ENCODE results near the gene CORO1C. TPM values are rescaled to one million over a fixed set of nuclear protein-coding genes. Genes with fewer than 3 reads are reported as not detected.
"Not testable (repeated sequence)": the region's sequence is repeated elsewhere in the genome, so short reads cannot be mapped to it uniquely, and the experiment has no call there.

The CORO1C gene
- total RNA-seq, 1 donor, result 99.1 TPM

DNA sequence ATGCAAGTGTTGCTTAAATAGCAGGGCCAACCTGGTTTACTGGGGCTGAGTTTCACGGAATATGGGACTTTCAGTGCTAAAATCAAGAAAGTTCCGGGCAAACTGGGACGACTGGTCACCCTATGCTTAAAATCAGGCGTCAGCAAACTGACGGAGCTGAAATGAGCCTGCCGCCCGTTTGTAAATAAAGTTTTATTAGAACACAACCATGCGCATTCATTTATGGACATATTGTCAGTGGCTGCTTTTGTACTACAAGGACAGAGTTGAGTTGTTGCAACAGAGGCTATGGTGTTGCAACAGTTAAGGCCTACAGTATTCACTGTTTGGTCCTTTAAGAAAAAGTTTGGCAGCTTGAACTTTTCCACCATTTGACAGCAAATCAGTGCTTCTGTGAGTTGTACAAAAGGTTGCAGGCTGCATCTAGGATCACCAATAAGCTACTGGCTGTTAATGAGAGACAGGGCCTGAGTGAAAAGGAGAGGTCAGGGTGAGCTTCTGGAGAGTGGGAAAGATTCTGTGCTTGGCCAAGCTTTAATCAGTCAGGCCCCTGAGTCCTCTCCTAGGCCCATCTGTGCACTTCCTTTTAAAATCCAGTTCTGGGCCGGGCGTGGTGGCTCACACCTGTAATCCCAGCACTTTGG is 111.0 kb downstream of the CORO1C start:
- DNase-seq (ENCODE audit: low read depth in 2 of 3, low spot score in 2 of 3), result no peak

DNA sequence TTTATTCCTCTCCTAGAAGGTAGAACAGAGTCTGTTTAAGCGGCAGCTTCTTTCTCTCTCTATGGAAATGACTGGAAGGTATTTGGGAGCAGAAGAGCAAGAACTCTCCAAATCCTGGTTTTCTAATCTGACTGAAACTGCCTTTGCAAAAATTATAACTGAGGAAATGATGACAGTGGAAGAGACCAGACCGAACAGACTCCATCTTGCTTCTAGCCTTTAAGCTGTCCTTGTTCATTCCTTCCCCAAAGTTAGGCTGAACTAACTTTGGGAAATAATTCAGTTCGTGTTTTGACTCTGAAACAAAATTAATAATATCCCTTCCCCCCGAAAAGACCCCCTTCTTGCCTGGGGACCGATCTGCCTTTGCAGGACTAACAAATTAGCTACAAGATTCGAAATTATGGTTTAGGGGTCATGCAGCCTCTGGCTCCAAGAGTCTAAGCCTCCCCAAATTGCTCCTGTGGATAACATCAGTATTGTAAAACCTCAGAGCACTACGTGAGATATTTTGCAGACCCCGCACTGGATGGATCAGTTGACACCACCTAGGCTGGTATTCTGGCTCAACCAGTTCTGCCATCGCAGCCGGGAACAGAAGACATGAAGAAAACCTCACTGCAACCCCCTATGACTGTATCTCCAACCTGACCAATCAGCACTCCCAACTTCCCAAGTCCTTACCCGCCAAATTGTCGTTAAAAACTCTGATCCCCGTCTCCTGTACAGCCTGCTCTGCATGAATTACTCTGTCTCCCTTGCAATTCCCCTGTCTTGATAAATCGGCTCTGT is 111.8 kb downstream of the CORO1C start:
- no peak for DNase-seq (ENCODE audit: low read depth in 2 of 3, low spot score in 2 of 3)

GRCh38 chr12:108618953-108619274 is 112.4 kb downstream of the CORO1C start:
- DNase-seq (ENCODE audit: low read depth in 2 of 3, low spot score in 2 of 3), result not testable (repeated sequence)

DNA sequence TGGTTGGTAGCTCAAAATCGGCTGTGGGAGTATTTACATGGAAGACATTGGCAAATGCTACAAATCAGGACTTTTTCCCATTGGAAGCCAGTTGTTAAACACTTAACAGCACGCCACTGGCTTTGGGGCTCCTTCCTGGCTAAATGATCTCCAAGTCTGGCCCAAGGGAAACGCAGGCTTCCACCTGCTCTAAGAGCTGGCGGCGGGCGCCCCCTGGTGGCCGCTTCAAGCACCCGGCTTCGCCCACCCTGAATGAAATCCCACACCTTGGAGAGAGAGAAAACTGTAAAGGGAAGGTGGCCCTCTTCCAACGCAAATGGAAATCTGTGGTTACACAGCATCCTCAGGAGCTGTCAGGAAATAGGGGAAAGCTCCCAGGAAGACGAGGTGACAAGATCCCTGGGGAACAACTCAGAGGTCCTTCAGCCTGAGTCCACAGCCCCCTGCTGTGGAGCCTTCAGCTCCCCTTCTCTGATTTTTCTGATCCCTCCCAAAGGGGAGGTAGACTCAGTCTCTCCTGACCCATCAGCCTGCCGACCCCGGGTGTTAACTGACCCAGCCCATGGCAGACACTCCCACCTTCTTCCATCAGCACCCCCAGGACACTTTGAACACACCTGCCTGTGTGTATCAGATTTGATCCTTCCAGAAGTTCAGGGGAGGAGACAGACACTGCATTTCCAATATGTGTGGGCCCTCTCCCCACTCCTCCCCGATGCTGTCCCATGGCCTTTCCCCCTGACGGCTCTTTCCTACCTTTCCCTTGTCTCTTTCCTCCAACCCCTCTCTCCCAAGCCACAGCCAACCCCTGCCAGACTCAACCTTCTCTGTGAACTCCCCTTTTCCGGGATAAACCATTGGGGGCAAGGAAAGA is 113.0 kb downstream of the CORO1C start:
- peak; percentile 73 to 81 (median 76) for DNase-seq (ENCODE audit: low read depth in 2 of 3, low spot score in 2 of 3)

DNA sequence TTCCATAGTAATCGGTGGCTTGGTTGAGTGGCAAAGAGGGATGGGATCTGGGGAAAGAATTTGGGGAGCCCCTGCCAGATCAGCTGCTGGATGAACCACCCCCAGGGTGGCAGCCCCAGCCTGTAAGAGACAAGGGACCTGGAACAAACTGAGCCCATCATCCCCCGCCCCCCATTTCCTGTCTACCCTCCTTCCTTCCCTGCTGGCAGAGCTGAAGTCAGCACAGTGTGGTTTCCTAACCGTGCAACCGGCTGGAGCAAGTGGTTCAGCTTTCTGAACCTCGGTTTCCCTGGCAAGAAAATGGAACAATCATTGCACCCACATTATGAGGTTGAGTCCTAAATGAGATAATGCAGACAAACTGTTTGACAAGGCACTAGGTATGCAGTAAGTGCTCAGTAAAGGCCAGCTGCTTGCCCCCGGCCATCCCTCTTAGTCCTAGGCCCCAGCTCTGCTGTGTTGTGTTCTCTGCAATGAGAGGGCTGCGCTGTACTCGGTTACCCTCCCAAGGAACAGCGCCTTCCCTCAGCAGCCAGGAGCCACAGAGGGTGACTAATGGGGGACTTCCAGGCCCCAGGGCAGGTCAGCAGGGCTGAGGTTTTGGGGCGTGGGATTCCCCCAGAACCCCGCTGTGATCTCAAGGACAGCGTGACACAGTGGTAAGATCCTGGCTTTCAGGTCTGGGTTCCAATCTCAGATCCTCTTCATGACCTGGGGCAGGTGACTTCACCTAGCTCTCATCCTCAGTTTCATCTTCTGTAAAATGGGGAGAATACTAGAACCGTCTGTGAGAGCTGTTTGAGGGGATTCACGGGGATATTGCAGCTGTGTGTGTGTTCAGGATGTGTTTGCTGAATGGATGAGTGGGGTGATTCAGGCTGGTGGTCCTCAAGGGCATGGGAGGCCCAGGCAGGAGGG is 114.1 kb downstream of the CORO1C start:
- peak; percentile 54 to 82 (median 63) for DNase-seq (ENCODE audit: low read depth in 2 of 3, low spot score in 2 of 3)

DNA sequence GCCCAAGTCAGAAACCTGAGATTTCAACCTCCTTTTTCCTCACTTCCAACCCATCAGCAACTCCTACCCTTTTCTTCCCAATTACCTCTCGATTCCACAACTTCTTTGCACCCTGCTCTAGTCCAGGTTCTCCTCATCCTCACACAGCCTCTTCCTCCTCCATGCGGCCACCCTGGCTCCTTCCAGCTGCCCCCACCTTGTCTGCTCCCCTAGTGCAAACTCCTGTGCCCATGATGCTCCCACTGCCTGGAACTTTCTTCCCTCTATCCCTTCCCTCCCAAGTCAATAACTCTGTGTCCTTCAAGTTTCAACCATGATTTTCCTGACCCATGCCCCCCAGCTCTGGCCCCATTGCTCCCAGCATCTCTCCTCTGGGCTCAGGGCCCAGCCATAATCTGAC is 115.0 kb downstream of the CORO1C start:
- no peak for DNase-seq (ENCODE audit: low read depth in 2 of 3, low spot score in 2 of 3)

- DNase-seq (ENCODE audit: low read depth in 2 of 3, low spot score in 2 of 3), result no peak
These were observed 115.4 kb downstream of the CORO1C start for GRCh38 chr12:108615918-108616317.

- no peak for DNase-seq (ENCODE audit: low read depth in 2 of 3, low spot score in 2 of 3)
These were observed 116.7 kb downstream of the CORO1C start for GRCh38 chr12:108614639-108615038.

- DNase-seq (ENCODE audit: low read depth in 2 of 3, low spot score in 2 of 3), result no peak
These were observed 117.3 kb downstream of the CORO1C start for GRCh38 chr12:108614041-108614440.

DNA sequence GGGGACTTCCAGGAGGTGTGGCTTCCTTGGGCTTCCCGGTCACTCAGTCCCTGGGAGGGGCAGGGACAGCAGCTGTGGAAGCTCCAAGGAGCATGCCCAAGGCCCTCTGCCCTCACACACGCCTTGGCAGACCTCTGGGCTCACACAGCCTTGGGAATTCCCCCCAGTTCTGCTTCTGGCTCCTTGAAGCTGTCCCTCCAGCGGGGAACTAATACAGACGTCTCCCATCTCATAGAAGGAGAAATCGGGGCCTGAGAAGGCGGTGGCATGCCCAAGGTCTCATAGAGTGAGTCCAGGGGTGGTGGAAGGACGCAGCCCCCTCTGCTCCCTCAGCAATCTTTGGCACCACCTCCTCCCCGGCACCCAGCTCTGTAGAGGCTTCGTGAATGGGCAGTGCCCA is 117.8 kb downstream of the CORO1C start:
- no peak for DNase-seq (ENCODE audit: low read depth in 2 of 3, low spot score in 2 of 3)

- DNase-seq (ENCODE audit: low read depth in 2 of 3, low spot score in 2 of 3), result no peak
These were observed 118.5 kb downstream of the CORO1C start for GRCh38 chr12:108612788-108613282.

GRCh38 chr12:108611884-108612415 is 119.4 kb downstream of the CORO1C start:
- peak in 1 of 3 donors; percentile 74 for DNase-seq (ENCODE audit: low read depth in 2 of 3, low spot score in 2 of 3)

GRCh38 chr12:108610856-108611605 is 120.3 kb downstream of the CORO1C start:
- no peak for DNase-seq (ENCODE audit: low read depth in 2 of 3, low spot score in 2 of 3)

GRCh38 chr12:108610336-108610815 is 120.9 kb downstream of the CORO1C start:
- DNase-seq (ENCODE audit: low read depth in 2 of 3, low spot score in 2 of 3), result no peak

- DNase-seq (ENCODE audit: low read depth in 2 of 3, low spot score in 2 of 3), result peak in 1 of 3 donors; percentile 80
These were observed 121.6 kb downstream of the CORO1C start for GRCh38 chr12:108609537-108610335.

- DNase-seq (ENCODE audit: low read depth in 2 of 3, low spot score in 2 of 3), result no peak
These were observed 122.7 kb downstream of the CORO1C start for GRCh38 chr12:108608616-108609015.

DNA sequence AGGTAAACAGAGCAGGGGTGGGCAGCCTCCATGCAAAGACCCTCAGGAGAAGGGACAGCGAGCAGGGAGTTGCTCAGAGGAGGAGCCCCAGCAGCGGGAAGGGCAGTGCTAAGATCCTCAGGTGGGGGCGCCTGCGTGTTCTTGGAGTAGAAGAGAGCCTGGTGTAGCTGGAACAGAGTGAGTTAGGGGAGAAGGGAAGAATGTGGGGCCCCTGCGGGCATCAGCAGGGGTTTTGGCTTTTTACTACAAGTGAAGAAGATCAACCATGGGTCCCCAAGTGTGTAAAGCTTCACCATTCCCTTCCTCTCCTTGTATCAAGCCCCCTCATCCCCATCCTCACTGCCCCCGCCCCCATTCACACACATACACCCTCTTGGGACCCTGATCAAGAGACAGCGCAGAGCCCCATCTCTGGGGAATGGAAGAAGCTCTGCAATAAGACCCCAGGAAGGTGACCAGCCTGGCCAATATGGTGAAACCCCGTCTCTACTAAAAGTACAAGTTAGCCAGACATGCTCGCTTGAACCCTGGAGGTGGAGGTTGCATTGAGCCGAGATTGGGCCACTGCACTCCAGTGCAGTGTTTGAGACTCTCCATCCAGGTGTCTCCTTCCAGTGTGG is 123.2 kb downstream of the CORO1C start:
- DNase-seq (ENCODE audit: low read depth in 2 of 3, low spot score in 2 of 3), result no peak

DNA sequence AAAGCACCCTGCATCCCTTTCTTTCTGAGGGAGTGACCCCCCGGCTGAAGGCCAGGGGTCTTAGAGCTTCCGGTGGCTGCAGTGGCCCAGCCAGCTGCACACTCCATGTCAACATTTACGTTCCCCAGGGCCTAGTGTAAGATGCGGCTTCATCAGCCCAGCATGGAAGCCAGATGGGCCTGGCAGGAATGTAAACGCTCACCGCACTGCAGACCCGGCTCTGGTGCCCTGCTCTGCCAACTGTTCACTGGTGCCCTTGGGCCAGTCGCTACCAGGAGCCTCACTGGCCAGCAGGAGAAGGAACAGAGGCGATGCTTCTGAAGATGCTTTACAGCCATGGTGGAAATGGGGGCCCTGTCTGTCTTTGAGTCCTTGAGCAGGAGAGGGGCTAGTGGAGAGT is 124.8 kb downstream of the CORO1C start:
- no peak for DNase-seq (ENCODE audit: low read depth in 2 of 3, low spot score in 2 of 3)
